HCT116 (cell line): Measurements from ENCODE around the gene WASHC3. TPM values are rescaled to one million over a fixed set of nuclear protein-coding genes. Genes with fewer than 3 reads are reported as not detected.
A peak's percentile ranks its signal among the peaks of the same experiment; 100 is the strongest.

Experiments used
- ATAC-seq: fragments of 200-7000 bp; cut with Tn5 transposase; 2 replicates; pipeline ENCODE4 v1.9.1; 2020; ENCODE audit warnings: mild to moderate bottlenecking, moderate library complexity
- BruUV-seq: library from RNA; stranded (reverse); fragments of 400-500 nt; replicated peaks from 2 replicates; lab custom pipeline; 2021; lab: Mats Ljungman, UMichigan
- CTCF ChIA-PET: fragments of 300-600 bp; sonication (Branson Sonifier 250); formaldehyde crosslinking; loops from one replicate; lab custom pipeline; 2021; ENCODE audit warnings: antibody characterized with exemption; lab: Charles Lee
- POLR2A ChIA-PET: fragments of 300-600, 350-600 bp; sonication (Branson Sonifier 250); formaldehyde crosslinking; loops from one replicate; lab custom pipeline; 2021; ENCODE audit warnings: antibody characterized with exemption; lab: Charles Lee
- RAD21 ChIA-PET, 2 experiments: fragments of 300-600 bp; sonication (Branson Sonifier 250); formaldehyde crosslinking; loops; one replicate each; lab custom pipeline; 2023; ENCODE audit warnings: low total read pairs in 2 of 2; ENCODE audit not compliant: uncharacterized antibody in 2 of 2, unreplicated experiment in 2 of 2, low non-redundant PET in 1 of 2; lab: Charles Lee
- DNase-seq: peaks from one replicate; pipeline ENCODE4 v3.0.0-alpha.2; 2010; ENCODE audit warnings: low read depth, low spot score
- H2AFZ ChIP-seq: fragments of 200-600 bp; shearing (Covaris generic), sonication (generic); 2 replicates; pipeline ENCODE4 v1.6.1; 2017; ENCODE audit warnings: low read depth, mixed run types, mixed read lengths, antibody characterized with exemption, low read length; ENCODE audit not compliant: poor library complexity, severe bottlenecking
- H3K27ac ChIP-seq: 2 replicates; pipeline ENCODE4 v1.5.1; 2012; ENCODE audit warnings: low read depth, low read length
- H3K27me3 ChIP-seq: fragments of 200-600 bp; sonication (generic); 2 replicates; pipeline ENCODE4 v1.6.1; 2016; ENCODE audit warnings: mixed run types, low read length, mixed read lengths; ENCODE audit not compliant: insufficient read depth
- H3K36me3 ChIP-seq, 2 experiments: fragments of 200-500 bp in 1 of 2; fragments of 200-600 bp in 1 of 2; sonication (Bioruptor generic) in 1 of 2; sonication (generic) in 1 of 2; 2 replicates each; pipeline versions ENCODE4 v1.5.1 to v1.6.1; 2014 to 2016; ENCODE audit warnings: low read length in 2 of 2, inconsistent platforms in 1 of 2, mixed read lengths in 1 of 2, mixed run types in 1 of 2; ENCODE audit not compliant: insufficient read depth in 2 of 2, control insufficient read depth in 1 of 2
- H3K4me1 ChIP-seq, 2 experiments: fragments of 200-600 bp in 1 of 2; sonication (generic) in 1 of 2; 2 replicates each; pipeline versions ENCODE4 v1.5.1 to v1.6.1; 2012 to 2017; ENCODE audit warnings: low read length in 2 of 2, inconsistent platforms in 1 of 2, mild to moderate bottlenecking in 1 of 2, mixed read lengths in 1 of 2, mixed run types in 1 of 2, moderate library complexity in 1 of 2; ENCODE audit not compliant: insufficient read depth in 2 of 2, control insufficient read depth in 1 of 2
- H3K4me2 ChIP-seq: fragments of 200-600 bp; sonication (generic); 2 replicates; pipeline ENCODE4 v1.6.1; 2017; ENCODE audit warnings: mixed run types, low read length, mixed read lengths
- H3K4me3 ChIP-seq, 2 experiments: fragments of 200-600 bp in 1 of 2; sonication (generic) in 1 of 2; replicated peaks in 1 of 2; 2 replicates each; pipeline ENCODE4 v1.5.1; 2011 to 2016; ENCODE audit warnings: low read length in 2 of 2, control low read depth in 1 of 2, low read depth in 1 of 2, mild to moderate bottlenecking in 1 of 2, mixed read lengths in 1 of 2, mixed run types in 1 of 2
- H3K79me2 ChIP-seq: fragments of 200-600 bp; sonication (generic); 2 replicates; pipeline ENCODE4 v1.6.1; 2017; ENCODE audit warnings: mild to moderate bottlenecking, mixed run types, low read length, moderate library complexity, mixed read lengths; ENCODE audit not compliant: insufficient read depth
- H3K9ac ChIP-seq: fragments of 200-600 bp; sonication (generic); 2 replicates; pipeline ENCODE4 v1.6.1; 2016; ENCODE audit warnings: low read length, mixed read lengths
- H3K9me2 ChIP-seq: fragments of 200-600 bp; sonication (generic), shearing (Covaris generic); 2 replicates; pipeline ENCODE4 v1.6.1; 2017; ENCODE audit warnings: mixed run types, mild to moderate bottlenecking, moderate library complexity; ENCODE audit not compliant: insufficient read depth
- H3K9me3 ChIP-seq, 2 experiments: fragments of 200-500 bp in 1 of 2; fragments of 200-600 bp in 1 of 2; sonication (Bioruptor generic) in 1 of 2; sonication (generic) in 1 of 2; 2 replicates each; pipeline ENCODE4 v1.6.1; 2014 to 2017; ENCODE audit warnings: low read length in 2 of 2, mixed read lengths in 2 of 2, inconsistent platforms in 1 of 2, low read depth in 1 of 2, mild to moderate bottlenecking in 1 of 2, mixed run types in 1 of 2, moderate library complexity in 1 of 2; ENCODE audit not compliant: control insufficient read depth in 1 of 2, insufficient read depth in 1 of 2
- H4K20me1 ChIP-seq: fragments of 200-600 bp; sonication (generic), shearing (Covaris generic); 2 replicates; pipeline ENCODE4 v1.6.1; 2017; ENCODE audit warnings: mixed run types, mild to moderate bottlenecking, moderate library complexity; ENCODE audit not compliant: insufficient read depth
- CBX3 ChIP-seq: IDR thresholded peaks from 2 replicates; pipeline ENCODE4 v1.6.1; 2012; ENCODE audit warnings: low read depth
- EGR1 ChIP-seq: IDR thresholded peaks from 2 replicates; pipeline ENCODE4 v1.6.1; 2012; ENCODE audit warnings: low read depth
- EZH2phosphoT487 ChIP-seq: fragments of 200-600 bp; IDR thresholded peaks from 2 replicates; pipeline ENCODE4 v1.6.1; 2018; ENCODE audit warnings: antibody characterized with exemption, borderline replicate concordance
- FOSL1 ChIP-seq: IDR thresholded peaks from 2 replicates; pipeline ENCODE4 v1.6.1; 2012; ENCODE audit warnings: low read depth
- POLR2AphosphoS5 ChIP-seq: IDR thresholded peaks from 2 replicates; pipeline ENCODE4 v1.6.1; 2011; ENCODE audit warnings: mild to moderate bottlenecking, low read depth, low read length, moderate library complexity
- SIN3A ChIP-seq: IDR thresholded peaks from 2 replicates; pipeline ENCODE4 v1.6.1; 2012; ENCODE audit warnings: low read depth
- TCF7L2 ChIP-seq: IDR thresholded peaks from 2 replicates; pipeline ENCODE4 v1.7.0; 2011; ENCODE audit warnings: borderline replicate concordance, inconsistent platforms; ENCODE audit not compliant: insufficient read depth, insufficient read length; ENCODE audit errors: extremely low read depth
- ZFX ChIP-seq: fragments of 450-650 bp; IDR thresholded peaks from 2 replicates; pipeline ENCODE4 v1.6.1; 2017
- intact Hi-C: fragments of 100-400 bp; cut with micrococcal nuclease; formaldehyde crosslinking; loops from 2 replicates; pipeline ENCODE4 v1.10.0; 2022
- total RNA-seq: library from RNA; stranded (reverse); gene quantifications from one replicate; pipeline ENCODE4 v1.2.1, GENCODE V29; 2021; ENCODE audit not compliant: unreplicated experiment
- TF ChIP-seq, protein P1 (sequence below), 3 experiments: fragments of 200-600 bp in 1 of 3; sonication (generic) in 1 of 3; IDR thresholded peaks in 2 of 3; conservative IDR thresholded peaks in 1 of 3; 2 replicates each; pipeline ENCODE4 v1.5.1; 2012 to 2017; ENCODE audit warnings: low read depth in 2 of 3, low read length in 2 of 3, antibody characterized with exemption in 1 of 3, borderline replicate concordance in 1 of 3, control low read depth in 1 of 3, mild to moderate bottlenecking in 1 of 3, mixed read lengths in 1 of 3, mixed run types in 1 of 3, moderate library complexity in 1 of 3; ENCODE audit not compliant: insufficient read depth in 1 of 3

The WASHC3 gene
- total RNA-seq, 1 experiment from 2014 or later = 15.6 TPM

DNA sequence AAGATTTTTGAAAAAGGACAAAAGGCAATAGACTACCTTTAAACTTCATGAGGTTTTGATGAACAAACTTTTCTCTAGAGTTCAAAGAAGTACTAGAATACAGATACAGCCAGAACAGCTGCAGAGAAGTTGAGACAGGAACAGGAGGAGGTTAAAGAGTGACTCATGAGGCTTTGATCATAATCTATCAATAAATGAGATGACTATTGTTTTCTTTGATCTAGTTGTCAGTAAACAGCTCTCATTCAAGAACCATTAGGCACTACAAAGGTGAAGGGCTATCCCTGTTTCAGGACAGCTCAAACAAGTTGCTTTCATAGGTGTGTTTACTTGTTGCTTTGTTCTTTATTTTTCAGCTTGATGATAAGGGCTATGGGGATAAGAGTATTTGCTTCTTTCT is 2.4 kb downstream of the WASHC3 start:
- intact Hi-C loops = no loop called here
- BruUV-seq = no TSS peak
- no peak for ATAC-seq
- Histone ChIP-seq H3K4me3 (no peak overlapping the region), H3K36me3 (no peaks in the 10 kb centered on the region), H3K79me2 (no peaks in the 10 kb centered on the region), H3K4me1 (peaks cover 0 to 15% of the 10 kb centered on the region in 2 experiments; a peak in 3 of 4 replicates), H3K9ac (no peak overlapping the region), H3K27ac (no peak overlapping the region), H3K27me3 (no peaks in the 10 kb centered on the region), H4K20me1 (no peaks in the 10 kb centered on the region), H3K4me2 (no peak overlapping the region), H2AFZ (no peak overlapping the region), H3K9me3 (no peaks in the 10 kb centered on the region), H3K9me2 (no peaks in the 10 kb centered on the region)
- ChIA-PET RAD21 (no interaction called here), CTCF (no interaction called here), POLR2A (no interaction called here)
- TF ChIP-seq, protein P1, sequence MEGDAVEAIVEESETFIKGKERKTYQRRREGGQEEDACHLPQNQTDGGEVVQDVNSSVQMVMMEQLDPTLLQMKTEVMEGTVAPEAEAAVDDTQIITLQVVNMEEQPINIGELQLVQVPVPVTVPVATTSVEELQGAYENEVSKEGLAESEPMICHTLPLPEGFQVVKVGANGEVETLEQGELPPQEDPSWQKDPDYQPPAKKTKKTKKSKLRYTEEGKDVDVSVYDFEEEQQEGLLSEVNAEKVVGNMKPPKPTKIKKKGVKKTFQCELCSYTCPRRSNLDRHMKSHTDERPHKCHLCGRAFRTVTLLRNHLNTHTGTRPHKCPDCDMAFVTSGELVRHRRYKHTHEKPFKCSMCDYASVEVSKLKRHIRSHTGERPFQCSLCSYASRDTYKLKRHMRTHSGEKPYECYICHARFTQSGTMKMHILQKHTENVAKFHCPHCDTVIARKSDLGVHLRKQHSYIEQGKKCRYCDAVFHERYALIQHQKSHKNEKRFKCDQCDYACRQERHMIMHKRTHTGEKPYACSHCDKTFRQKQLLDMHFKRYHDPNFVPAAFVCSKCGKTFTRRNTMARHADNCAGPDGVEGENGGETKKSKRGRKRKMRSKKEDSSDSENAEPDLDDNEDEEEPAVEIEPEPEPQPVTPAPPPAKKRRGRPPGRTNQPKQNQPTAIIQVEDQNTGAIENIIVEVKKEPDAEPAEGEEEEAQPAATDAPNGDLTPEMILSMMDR (IDR thresholded peaks at IDR 0.05 in 2 of 3, conservative IDR thresholded peaks at IDR 0.05 in 1 of 3; ENCODE audit: borderline replicate concordance in 1 of 3, insufficient read depth in 1 of 3, low read depth in 2 of 3, low read length in 2 of 3) = no peak
- peak; percentile 81 for TF ChIP-seq TCF7L2
- TF ChIP-seq FOSL1 = peak; percentile 29; the same call in 1 of the 2 replicates
- no peak for DNase-seq

DNA sequence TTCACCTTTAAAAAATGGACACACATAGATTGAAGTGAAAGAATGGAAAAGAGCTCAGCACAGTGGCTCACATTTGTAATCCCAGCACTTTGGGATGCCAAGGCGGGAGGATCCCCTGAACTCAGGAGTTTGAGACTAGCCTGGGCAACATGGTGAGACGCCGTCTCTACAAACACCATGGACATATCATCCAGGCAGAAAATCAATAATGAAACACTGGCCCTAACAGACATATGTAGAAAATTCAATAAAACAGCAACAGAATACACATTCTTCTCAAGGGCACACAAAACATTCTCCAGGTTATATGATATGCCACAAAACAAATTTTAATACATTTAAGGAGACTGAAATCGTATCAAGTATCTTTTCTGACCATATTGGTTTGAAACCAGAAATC is 7.4 kb downstream of the WASHC3 start:
- BruUV-seq = no TSS peak
- no peak for ATAC-seq
- H3K36me3 ChIP-seq = no peaks in the 10 kb centered on the region

More for the DNA sequence above, 7.4 kb downstream of the WASHC3 start:
- ChIA-PET CTCF (no interaction called here), POLR2A (no interaction called here), RAD21 (no interaction called here)
- no peak for TF ChIP-seq EGR1
- TF ChIP-seq CBX3 = no peak
- TF ChIP-seq TCF7L2 = no peak
- no peak for TF ChIP-seq EZH2phosphoT487
- TF ChIP-seq POLR2AphosphoS5 = no peak
- TF ChIP-seq SIN3A = no peak
- TF ChIP-seq ZFX = no peak
- Histone ChIP-seq H3K9me3 (no peaks in the 10 kb centered on the region), H4K20me1 (no peaks in the 10 kb centered on the region), H3K27ac (no peak overlapping the region), H3K9ac (no peak overlapping the region), H3K27me3 (no peaks in the 10 kb centered on the region), H3K4me3 (no peak overlapping the region), H3K79me2 (no peaks in the 10 kb centered on the region), H3K9me2 (no peaks in the 10 kb centered on the region), H3K4me2 (no peak overlapping the region), H2AFZ (no peak overlapping the region), H3K4me1 (peaks cover 0 to 2% of the 10 kb centered on the region in 2 experiments; a peak in 2 of 4 replicates)
- intact Hi-C loops = no loop called here
- DNase-seq = no peak
